Tibial artery (tissue), 4 donors: Measurements from ENCODE around the gene ASB16.
"Not testable (repeated sequence)": the region's sequence is repeated elsewhere in the genome, so short reads cannot be mapped to it uniquely, and the experiment has no call there.

Experiments used
- DNase-seq, 2 donors: peaks; one replicate each; pipeline ENCODE4 v3.0.0-alpha.2; 2019
- H3K27ac ChIP-seq, 2 donors: fragments of 200-600 bp; sonication (generic) in 1 of 2; 1 replicate in 1 of 2; 2 replicates in 1 of 2; pipeline ENCODE4 v1.5.1; 2018 to 2019; ENCODE audit warnings: mild to moderate bottlenecking in 1 of 2
- H3K27me3 ChIP-seq, 2 donors: fragments of 200-600 bp; sonication (generic) in 1 of 2; one replicate each; pipeline versions ENCODE4 v1.5.1 to v1.6.0; 2016 to 2019
- H3K36me3 ChIP-seq, 3 donors: fragments of 200-600 bp; sonication (generic) in 2 of 3; one replicate each; pipeline ENCODE4 v1.5.1; 2016 to 2019; ENCODE audit warnings: mild to moderate bottlenecking in 2 of 3
- H3K4me1 ChIP-seq, 4 donors: fragments of 200-600 bp; sonication (generic) in 2 of 4; 1 replicate in 3 of 4; 2 replicates in 1 of 4; pipeline ENCODE4 v1.5.1; 2016 to 2019
- H3K4me3 ChIP-seq, 2 donors: fragments of 200-600 bp; sonication (generic) in 1 of 2; 1 replicate in 1 of 2; 2 replicates in 1 of 2; pipeline ENCODE4 v1.5.1; 2018 to 2019; ENCODE audit warnings: mild to moderate bottlenecking in 2 of 2
- H3K9me3 ChIP-seq, 3 donors: fragments of 200-600 bp; sonication (generic) in 1 of 3; one replicate each; pipeline ENCODE4 v1.5.1; 2016 to 2019
- intact Hi-C: fragments of 100-400 bp; cut with DNase I; formaldehyde crosslinking; loops from one replicate; pipeline ENCODE4 v1.15.0; 2023; ENCODE audit warnings: low total_unique reads
- TF ChIP-seq, protein P1 (sequence below), 2 experiments: fragments of 200-600 bp in 1 of 2; fragments of 450-650 bp in 1 of 2; IDR thresholded peaks; one replicate each; pipeline ENCODE4 v1.5.1; 2017 to 2019; ENCODE audit warnings: antibody characterized with exemption in 2 of 2, mild to moderate bottlenecking in 1 of 2, moderate library complexity in 1 of 2

The ASB16 gene

DNA sequence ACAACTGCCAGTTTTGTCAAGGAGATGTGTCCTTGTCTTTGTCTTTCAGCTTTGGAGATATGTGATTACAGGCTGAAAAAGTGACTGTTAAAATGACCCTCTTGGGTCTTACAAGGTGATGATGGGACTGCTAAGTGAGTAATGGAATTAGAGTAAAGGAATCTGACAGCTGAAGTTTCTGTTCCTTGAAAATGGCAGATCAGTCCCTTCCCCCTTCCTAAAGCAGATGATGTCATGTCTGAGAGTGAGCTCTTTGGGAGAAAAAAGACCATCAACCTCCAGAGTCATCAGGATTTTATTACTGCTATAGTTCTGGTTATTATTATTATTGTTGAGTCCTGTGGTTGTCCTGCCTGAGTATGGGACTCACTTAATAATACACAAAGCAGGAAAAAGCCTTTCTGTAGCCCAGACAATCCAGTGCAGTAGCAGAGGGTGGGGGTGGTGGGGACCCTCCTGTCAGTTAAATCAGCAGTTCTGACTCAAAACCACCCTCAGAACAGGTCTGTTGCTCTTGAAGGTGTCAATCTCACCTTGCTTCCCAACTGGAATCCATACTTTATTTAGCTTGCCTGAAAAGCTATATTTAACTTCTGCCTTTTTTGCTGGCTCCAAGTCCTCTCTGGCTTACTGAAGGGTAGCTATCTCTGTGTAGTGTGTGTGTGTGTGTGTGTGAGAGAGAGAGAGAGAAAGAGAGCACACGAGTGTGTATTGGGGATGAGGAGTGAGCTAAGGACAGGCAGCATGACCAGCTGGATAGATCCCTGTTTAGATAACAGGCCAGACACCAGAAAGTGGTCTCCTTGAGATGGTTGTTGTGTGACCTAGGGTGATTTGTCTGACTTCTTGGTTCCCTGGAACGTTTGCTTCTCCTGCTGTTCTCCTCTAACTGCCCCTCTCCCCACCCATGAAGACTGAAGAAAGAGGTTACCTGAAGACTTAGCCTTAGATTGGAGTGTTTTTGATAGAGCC is 23.8 kb upstream of the ASB16 start:
- TF ChIP-seq, protein P1, sequence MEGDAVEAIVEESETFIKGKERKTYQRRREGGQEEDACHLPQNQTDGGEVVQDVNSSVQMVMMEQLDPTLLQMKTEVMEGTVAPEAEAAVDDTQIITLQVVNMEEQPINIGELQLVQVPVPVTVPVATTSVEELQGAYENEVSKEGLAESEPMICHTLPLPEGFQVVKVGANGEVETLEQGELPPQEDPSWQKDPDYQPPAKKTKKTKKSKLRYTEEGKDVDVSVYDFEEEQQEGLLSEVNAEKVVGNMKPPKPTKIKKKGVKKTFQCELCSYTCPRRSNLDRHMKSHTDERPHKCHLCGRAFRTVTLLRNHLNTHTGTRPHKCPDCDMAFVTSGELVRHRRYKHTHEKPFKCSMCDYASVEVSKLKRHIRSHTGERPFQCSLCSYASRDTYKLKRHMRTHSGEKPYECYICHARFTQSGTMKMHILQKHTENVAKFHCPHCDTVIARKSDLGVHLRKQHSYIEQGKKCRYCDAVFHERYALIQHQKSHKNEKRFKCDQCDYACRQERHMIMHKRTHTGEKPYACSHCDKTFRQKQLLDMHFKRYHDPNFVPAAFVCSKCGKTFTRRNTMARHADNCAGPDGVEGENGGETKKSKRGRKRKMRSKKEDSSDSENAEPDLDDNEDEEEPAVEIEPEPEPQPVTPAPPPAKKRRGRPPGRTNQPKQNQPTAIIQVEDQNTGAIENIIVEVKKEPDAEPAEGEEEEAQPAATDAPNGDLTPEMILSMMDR (IDR thresholded peaks at IDR 0.05) = no peak
- intact Hi-C loops = no loop called here
- H3K9me3 ChIP-seq = no peaks in the 10 kb centered on the region
- no peak for DNase-seq
- peaks cover 0 to 8% (median 5%) of the 10 kb centered on the region in 4 donors for H3K4me1 ChIP-seq
- H3K36me3 ChIP-seq = no peaks in the 10 kb centered on the region
- no peak overlapping the region for H3K27ac ChIP-seq
- H3K27me3 ChIP-seq = no peaks in the 10 kb centered on the region
- H3K4me3 ChIP-seq = no peak overlapping the region

DNA sequence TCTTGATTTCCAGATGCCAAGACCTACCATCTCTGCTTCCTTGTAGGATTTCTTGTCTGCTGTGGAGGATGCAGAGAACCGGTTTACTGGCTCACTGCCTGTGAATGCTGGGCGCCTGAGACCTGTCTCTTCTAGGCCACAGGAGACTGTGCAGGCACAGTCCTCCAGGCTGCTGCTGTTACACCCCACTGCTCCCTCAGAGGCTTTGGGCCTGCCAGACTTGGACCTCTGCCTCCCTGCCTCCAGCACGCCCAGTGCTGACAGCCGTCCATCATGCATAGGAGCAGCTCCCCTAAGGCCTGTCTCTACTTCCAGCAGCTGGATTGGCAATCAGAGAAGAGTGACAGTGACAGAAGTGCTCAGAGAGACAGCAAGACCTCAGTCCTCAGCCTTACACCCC is 22.7 kb upstream of the ASB16 start:
- intact Hi-C loops = no loop called here
- Histone ChIP-seq H3K9me3 (no peaks in the 10 kb centered on the region), H3K27me3 (no peaks in the 10 kb centered on the region), H3K27ac (no peak overlapping the region), H3K4me1 (no peaks in the 10 kb centered on the region), H3K4me3 (no peak overlapping the region), H3K36me3 (no peaks in the 10 kb centered on the region)
- TF ChIP-seq, protein P1 (IDR thresholded peaks at IDR 0.05) = no peak
- DNase-seq = no peak

DNA sequence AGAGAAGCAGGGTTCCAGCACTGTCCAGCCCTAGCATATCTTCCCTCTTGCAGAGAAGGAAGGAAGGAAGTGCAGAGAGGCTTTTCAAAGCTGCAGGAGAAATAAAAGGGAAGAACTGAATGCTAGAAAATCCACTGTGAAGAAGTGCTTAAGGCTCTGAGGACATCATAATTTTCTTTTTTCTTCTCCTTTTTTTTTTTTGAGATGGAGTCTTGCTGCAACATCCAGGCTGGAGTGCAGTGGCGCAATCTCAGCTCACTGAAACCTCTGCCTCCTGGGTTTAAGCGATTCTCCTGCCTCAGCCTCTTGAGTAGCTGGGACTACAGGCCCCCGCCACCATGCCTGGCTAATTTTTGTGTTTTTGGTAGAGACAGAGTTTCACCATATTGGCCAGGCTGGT is 21.4 kb upstream of the ASB16 start:
- H3K36me3 ChIP-seq, intact Hi-C loops, H3K27ac ChIP-seq, DNase-seq, H3K4me1 ChIP-seq, H3K27me3 ChIP-seq, H3K9me3 ChIP-seq, H3K4me3 ChIP-seq: not testable (repeated sequence)

DNA sequence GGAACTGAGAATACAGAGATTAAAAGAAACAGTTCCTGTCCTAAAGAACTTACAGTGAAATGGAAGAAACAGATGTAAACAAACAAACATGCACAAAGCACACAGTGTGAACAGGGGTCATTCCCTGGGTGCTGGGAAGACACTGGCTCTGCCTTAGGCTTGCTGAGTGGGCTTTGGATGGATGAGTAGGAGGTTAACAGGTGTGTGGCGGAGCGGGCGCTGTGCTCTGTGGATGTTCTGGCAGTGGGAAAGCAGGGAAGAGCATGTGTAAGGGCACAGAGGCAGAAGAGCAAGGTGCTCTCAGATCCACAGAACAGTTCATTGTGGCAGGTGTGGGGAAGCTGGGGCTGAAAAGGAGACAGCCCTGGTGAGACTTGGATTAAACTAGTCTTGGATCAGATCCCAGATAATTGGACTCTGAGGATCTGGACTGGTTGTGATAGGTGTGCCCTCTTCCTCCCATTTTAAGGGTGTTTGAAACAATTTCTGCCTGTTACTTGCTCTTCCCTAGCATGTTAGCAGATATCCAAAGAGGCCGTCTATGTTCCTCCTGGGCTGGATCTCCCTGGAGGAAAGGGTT is 20.7 kb upstream of the ASB16 start:
- no peak overlapping the region for H3K27ac ChIP-seq
- intact Hi-C loops = loop anchor here (10.0 kb wide), 1 partner anchor 195 kb away; the partner anchor contains the start of gene PYY
- no peaks in the 10 kb centered on the region for H3K9me3 ChIP-seq
- H3K36me3 ChIP-seq = no peaks in the 10 kb centered on the region
- no peaks in the 10 kb centered on the region for H3K27me3 ChIP-seq
- no peaks in the 10 kb centered on the region for H3K4me1 ChIP-seq
- TF ChIP-seq, protein P1 (IDR thresholded peaks at IDR 0.05) = no peak
- DNase-seq = no peak
- no peak overlapping the region for H3K4me3 ChIP-seq

DNA sequence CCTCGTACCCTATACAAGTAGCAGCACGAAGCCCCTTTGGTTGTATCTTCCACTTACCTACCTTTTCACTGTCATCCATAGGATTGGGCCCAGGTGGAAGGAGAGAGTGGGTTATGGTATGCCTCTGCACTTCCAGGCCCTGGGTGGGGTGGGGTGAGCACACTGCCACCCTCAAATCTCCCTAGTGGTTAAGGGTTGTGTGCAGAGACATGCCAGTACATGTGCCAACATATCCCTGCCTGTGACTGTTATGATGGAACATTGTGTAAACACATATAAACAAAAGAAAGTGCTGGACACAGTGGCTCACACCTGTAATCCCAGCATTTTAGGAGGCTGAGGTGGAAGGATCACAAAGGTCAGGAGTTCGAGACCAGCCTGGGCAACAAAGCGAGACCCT is 17.6 kb upstream of the ASB16 start:
- H3K4me3 ChIP-seq = no peak overlapping the region
- no peak overlapping the region for H3K27ac ChIP-seq
- no peaks in the 10 kb centered on the region for H3K27me3 ChIP-seq
- no peaks in the 10 kb centered on the region for H3K36me3 ChIP-seq
- TF ChIP-seq, protein P1 (IDR thresholded peaks at IDR 0.05) = no peak
- no peak for DNase-seq
- H3K4me1 ChIP-seq = no peaks in the 10 kb centered on the region
- no peaks in the 10 kb centered on the region for H3K9me3 ChIP-seq
- intact Hi-C loops = loop anchor here (10.0 kb wide), 1 partner anchor 198 kb away; the partner anchor contains the start of gene PYY

DNA sequence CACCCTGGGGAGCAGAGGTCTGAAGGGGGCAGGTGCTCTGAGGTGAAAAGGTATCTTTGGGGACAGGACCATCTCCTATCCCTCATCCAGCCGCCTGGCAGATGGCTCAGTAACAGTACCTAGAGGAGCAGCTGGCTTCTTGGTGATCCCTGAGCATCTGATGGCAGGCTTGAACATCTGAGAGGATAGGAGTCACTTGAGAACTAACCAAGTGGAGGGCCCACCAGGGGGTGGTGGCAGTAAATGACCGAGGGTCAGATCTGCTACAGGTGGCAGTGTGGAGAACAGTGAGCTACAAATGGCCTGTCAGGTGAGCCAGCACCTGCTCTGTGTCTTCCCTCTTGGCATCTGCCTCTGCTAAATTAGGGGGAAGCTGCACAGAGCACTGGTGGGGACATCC is 15.0 kb upstream of the ASB16 start:
- H3K27ac ChIP-seq = no peak overlapping the region
- no peak overlapping the region for H3K4me3 ChIP-seq
- H3K9me3 ChIP-seq = no peaks in the 10 kb centered on the region
- DNase-seq = no peak
- H3K36me3 ChIP-seq = no peaks in the 10 kb centered on the region
- intact Hi-C loops = loop anchor here (10.0 kb wide), 1 partner anchor 201 kb away; the partner anchor contains the start of gene PYY
- H3K27me3 ChIP-seq = no peaks in the 10 kb centered on the region
- H3K4me1 ChIP-seq = no peaks in the 10 kb centered on the region
- TF ChIP-seq, protein P1 (IDR thresholded peaks at IDR 0.05) = no peak
